HL-60 (cell line): ENCODE measurements around the gene WDR13.

ENCODE experiments used
- DNase-seq, 2 experiments: peaks; one replicate each; pipeline ENCODE4 v3.0.0-alpha.2; 2010 to 2020; ENCODE audit warnings: low read depth in 1 of 2, low spot score in 1 of 2
- H3K27ac ChIP-seq: fragments of 250-450 bp; sonication (Bioruptor Pico); replicated peaks from 2 replicates; pipeline ENCODE4 v1.5.1; 2020; ENCODE audit warnings: mild to moderate bottlenecking, moderate library complexity
- H3K27me3 ChIP-seq: fragments of 250-450 bp; sonication (Bioruptor Pico); 2 replicates; pipeline ENCODE4 v1.5.1; 2021; ENCODE audit warnings: mild to moderate bottlenecking, moderate library complexity; ENCODE audit not compliant: insufficient read depth, poor library complexity, severe bottlenecking
- H3K4me3 ChIP-seq: replicated peaks from 2 replicates; pipeline ENCODE4 v1.5.1; 2011; ENCODE audit warnings: mild to moderate bottlenecking, control low read depth, low read length; ENCODE audit not compliant: insufficient read depth
- GABPA ChIP-seq: IDR thresholded peaks from 2 replicates; pipeline ENCODE4 v1.6.1; 2012; ENCODE audit warnings: low read depth
- POLR2AphosphoS5 ChIP-seq: IDR thresholded peaks from 2 replicates; pipeline ENCODE4 v1.6.1; 2012; ENCODE audit warnings: low read depth
- SPI1 ChIP-seq: IDR thresholded peaks from 2 replicates; pipeline ENCODE4 v1.6.1; 2012; ENCODE audit warnings: low read depth, mild to moderate bottlenecking, borderline replicate concordance
- TF ChIP-seq, protein P1 (sequence below): IDR thresholded peaks from 2 replicates; pipeline ENCODE4 v1.6.1; 2012; ENCODE audit warnings: low read depth; ENCODE audit not compliant: insufficient replicate concordance
- TF ChIP-seq, protein P2 (sequence below): IDR thresholded peaks from one replicate; pipeline ENCODE4 v1.5.1; 2011; ENCODE audit warnings: low read length, control low read depth, inconsistent platforms; ENCODE audit not compliant: insufficient read depth

WDR13 gene

DNA sequence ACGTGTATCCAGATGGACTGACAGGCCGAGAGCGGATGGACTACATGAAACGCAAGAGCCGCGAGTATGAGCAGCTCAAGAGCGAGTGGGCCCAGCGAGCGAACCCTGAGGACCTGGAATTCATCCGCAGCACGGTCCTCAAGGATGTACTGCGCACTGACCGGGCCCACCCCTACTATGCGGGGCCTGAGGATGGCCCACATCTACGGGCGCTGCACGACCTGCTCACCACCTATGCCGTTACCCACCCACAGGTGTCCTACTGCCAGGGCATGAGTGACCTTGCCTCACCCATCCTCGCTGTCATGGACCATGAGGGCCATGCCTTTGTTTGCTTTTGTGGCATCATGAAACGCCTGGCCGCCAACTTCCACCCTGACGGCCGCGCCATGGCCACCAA is 37.7 kb upstream of the WDR13 start:
- Histone ChIP-seq H3K4me3 (no peak overlapping the region), H3K27me3 (no peaks in the 10 kb centered on the region), H3K27ac (no peak overlapping the region)
- no peak for DNase-seq
- TF ChIP-seq GABPA (no peak), SPI1 (no peak), POLR2AphosphoS5 (no peak)
- TF ChIP-seq, protein P1, sequence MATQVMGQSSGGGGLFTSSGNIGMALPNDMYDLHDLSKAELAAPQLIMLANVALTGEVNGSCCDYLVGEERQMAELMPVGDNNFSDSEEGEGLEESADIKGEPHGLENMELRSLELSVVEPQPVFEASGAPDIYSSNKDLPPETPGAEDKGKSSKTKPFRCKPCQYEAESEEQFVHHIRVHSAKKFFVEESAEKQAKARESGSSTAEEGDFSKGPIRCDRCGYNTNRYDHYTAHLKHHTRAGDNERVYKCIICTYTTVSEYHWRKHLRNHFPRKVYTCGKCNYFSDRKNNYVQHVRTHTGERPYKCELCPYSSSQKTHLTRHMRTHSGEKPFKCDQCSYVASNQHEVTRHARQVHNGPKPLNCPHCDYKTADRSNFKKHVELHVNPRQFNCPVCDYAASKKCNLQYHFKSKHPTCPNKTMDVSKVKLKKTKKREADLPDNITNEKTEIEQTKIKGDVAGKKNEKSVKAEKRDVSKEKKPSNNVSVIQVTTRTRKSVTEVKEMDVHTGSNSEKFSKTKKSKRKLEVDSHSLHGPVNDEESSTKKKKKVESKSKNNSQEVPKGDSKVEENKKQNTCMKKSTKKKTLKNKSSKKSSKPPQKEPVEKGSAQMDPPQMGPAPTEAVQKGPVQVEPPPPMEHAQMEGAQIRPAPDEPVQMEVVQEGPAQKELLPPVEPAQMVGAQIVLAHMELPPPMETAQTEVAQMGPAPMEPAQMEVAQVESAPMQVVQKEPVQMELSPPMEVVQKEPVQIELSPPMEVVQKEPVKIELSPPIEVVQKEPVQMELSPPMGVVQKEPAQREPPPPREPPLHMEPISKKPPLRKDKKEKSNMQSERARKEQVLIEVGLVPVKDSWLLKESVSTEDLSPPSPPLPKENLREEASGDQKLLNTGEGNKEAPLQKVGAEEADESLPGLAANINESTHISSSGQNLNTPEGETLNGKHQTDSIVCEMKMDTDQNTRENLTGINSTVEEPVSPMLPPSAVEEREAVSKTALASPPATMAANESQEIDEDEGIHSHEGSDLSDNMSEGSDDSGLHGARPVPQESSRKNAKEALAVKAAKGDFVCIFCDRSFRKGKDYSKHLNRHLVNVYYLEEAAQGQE = no peak
- TF ChIP-seq, protein P2, sequence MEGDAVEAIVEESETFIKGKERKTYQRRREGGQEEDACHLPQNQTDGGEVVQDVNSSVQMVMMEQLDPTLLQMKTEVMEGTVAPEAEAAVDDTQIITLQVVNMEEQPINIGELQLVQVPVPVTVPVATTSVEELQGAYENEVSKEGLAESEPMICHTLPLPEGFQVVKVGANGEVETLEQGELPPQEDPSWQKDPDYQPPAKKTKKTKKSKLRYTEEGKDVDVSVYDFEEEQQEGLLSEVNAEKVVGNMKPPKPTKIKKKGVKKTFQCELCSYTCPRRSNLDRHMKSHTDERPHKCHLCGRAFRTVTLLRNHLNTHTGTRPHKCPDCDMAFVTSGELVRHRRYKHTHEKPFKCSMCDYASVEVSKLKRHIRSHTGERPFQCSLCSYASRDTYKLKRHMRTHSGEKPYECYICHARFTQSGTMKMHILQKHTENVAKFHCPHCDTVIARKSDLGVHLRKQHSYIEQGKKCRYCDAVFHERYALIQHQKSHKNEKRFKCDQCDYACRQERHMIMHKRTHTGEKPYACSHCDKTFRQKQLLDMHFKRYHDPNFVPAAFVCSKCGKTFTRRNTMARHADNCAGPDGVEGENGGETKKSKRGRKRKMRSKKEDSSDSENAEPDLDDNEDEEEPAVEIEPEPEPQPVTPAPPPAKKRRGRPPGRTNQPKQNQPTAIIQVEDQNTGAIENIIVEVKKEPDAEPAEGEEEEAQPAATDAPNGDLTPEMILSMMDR = no peak

GRCh38 chrX:48560056-48560455 is 37.2 kb upstream of the WDR13 start:
- H3K27ac ChIP-seq = no peak overlapping the region
- no peak for DNase-seq
- no peak overlapping the region for H3K4me3 ChIP-seq
- TF ChIP-seq, protein P2 = no peak
- TF ChIP-seq POLR2AphosphoS5 = no peak
- TF ChIP-seq SPI1 = no peak
- TF ChIP-seq GABPA = no peak
- TF ChIP-seq, protein P1 = no peak
- H3K27me3 ChIP-seq = no peaks in the 10 kb centered on the region

DNA sequence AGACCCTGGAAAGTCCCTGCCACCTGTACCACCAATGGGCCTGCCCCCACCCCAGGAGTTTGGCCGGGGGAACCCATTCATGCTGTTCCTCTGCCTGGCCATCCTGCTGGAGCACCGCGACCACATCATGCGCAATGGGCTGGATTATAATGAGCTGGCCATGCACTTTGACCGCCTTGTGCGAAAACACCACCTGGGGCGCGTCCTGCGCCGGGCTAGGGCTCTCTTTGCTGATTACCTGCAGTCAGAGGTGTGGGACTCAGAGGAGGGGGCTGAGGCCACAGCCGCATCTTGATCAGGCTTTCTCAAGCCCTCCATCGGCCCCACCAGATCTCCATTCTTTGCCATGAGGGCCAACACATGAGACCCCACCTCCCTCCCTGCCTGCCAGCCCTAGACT is 36.6 kb upstream of the WDR13 start:
- Histone ChIP-seq H3K27me3 (no peaks in the 10 kb centered on the region), H3K4me3 (no peak overlapping the region), H3K27ac (no peak overlapping the region)
- TF ChIP-seq GABPA (no peak), POLR2AphosphoS5 (no peak), SPI1 (no peak)
- TF ChIP-seq, protein P1 = no peak
- TF ChIP-seq, protein P2 = no peak
- DNase-seq = no peak
